HepG2 (cell line): ENCODE data around the gene IGFBP6. TPM values are rescaled to one million over a fixed set of nuclear protein-coding genes. Genes with fewer than 3 reads are reported as not detected.

Experiments used
- CREM ChIP-seq, 2 experiments: sonication (generic) in 1 of 2; formaldehyde crosslinking in 1 of 2; IDR thresholded peaks; 2 replicates each; pipeline versions ENCODE4 v1.4.0 to v1.6.1; 2016 to 2020; ENCODE audit warnings: antibody characterized with exemption in 1 of 2, mild to moderate bottlenecking in 1 of 2, missing genetic modification reagents in 1 of 2
- FOXK1 ChIP-seq: sonication (generic); formaldehyde crosslinking; IDR thresholded peaks from 2 replicates; pipeline ENCODE4 v1.4.0; 2020; ENCODE audit warnings: low read depth, missing genetic modification reagents, borderline replicate concordance
- IRF9 ChIP-seq: sonication (generic); formaldehyde crosslinking; IDR thresholded peaks from 2 replicates; pipeline ENCODE4 v1.8.0; 2022; ENCODE audit warnings: missing genetic modification reagents, mild to moderate bottlenecking, borderline replicate concordance
- MBD4 ChIP-seq: IDR thresholded peaks from 2 replicates; pipeline ENCODE4 v1.6.1; 2012; ENCODE audit warnings: low read length, inconsistent platforms, borderline replicate concordance
- MED1 ChIP-seq: sonication (generic); formaldehyde crosslinking; IDR thresholded peaks from 2 replicates; pipeline ENCODE4 v1.4.0; 2020; ENCODE audit warnings: missing genetic modification reagents
- MED8 ChIP-seq: sonication (generic); formaldehyde crosslinking; IDR thresholded peaks from 2 replicates; pipeline ENCODE4 v1.8.1; 2023; ENCODE audit warnings: mild to moderate bottlenecking, missing genetic modification reagents; ENCODE audit not compliant: insufficient replicate concordance
- NR2F6 ChIP-seq, 2 experiments: IDR thresholded peaks; 2 replicates each; pipeline ENCODE4 v1.6.1; 2016; ENCODE audit warnings: antibody characterized with exemption in 1 of 2, mild to moderate bottlenecking in 1 of 2
- PHF21A ChIP-seq: sonication (generic); formaldehyde crosslinking; IDR thresholded peaks from 2 replicates; pipeline ENCODE4 v1.5.0; 2020; ENCODE audit warnings: mild to moderate bottlenecking, missing genetic modification reagents
- RARG ChIP-seq: sonication (generic); formaldehyde crosslinking; IDR thresholded peaks from 2 replicates; pipeline ENCODE4 v1.4.0; 2020; ENCODE audit warnings: low read depth, mild to moderate bottlenecking, missing genetic modification reagents
- REL ChIP-seq: sonication (generic); formaldehyde crosslinking; conservative IDR thresholded peaks from 2 replicates; pipeline ENCODE4 v1.8.0; 2022; ENCODE audit warnings: mild to moderate bottlenecking, missing genetic modification reagents, moderate library complexity
- RFX5 ChIP-seq: IDR thresholded peaks from 2 replicates; pipeline ENCODE4 v1.6.1; 2011; ENCODE audit warnings: low read depth, low read length, improper control_type of control experiment
- TCF7 ChIP-seq: sonication (generic); IDR thresholded peaks from 2 replicates; pipeline ENCODE4 v1.6.1; 2016; ENCODE audit warnings: antibody characterized with exemption, low read depth
- TEAD3 ChIP-seq: optimal IDR thresholded peaks from 2 replicates; pipeline ENCODE3; 2016; ENCODE audit warnings: borderline replicate concordance
- U2AF1 ChIP-seq: fragments of 200-400 bp; formaldehyde crosslinking; optimal IDR thresholded peaks from 2 replicates; pipeline ENCODE3; 2017; ENCODE audit warnings: mild to moderate bottlenecking, low read depth, low read length
- ZFAT ChIP-seq: sonication (generic); formaldehyde crosslinking; conservative IDR thresholded peaks from 2 replicates; pipeline ENCODE4 v1.8.1; 2023; ENCODE audit warnings: missing genetic modification reagents, inconsistent platforms
- ZKSCAN1 ChIP-seq: fragments of 150-350 bp; IDR thresholded peaks from 2 replicates; pipeline ENCODE4 v1.6.1; 2014; ENCODE audit warnings: low read length
- ZNF331 ChIP-seq: sonication (generic); formaldehyde crosslinking; IDR thresholded peaks from 2 replicates; pipeline ENCODE4 v1.4.0; 2020; ENCODE audit warnings: missing genetic modification reagents
- ZNF501 ChIP-seq: sonication (generic); formaldehyde crosslinking; IDR thresholded peaks from 2 replicates; pipeline ENCODE4 v1.5.1; 2020; ENCODE audit warnings: mild to moderate bottlenecking, moderate library complexity, missing genetic modification reagents
- ZNF556 ChIP-seq: sonication (generic); formaldehyde crosslinking; IDR thresholded peaks from 2 replicates; pipeline ENCODE4 v1.4.0; 2020; ENCODE audit warnings: mild to moderate bottlenecking, missing genetic modification reagents, borderline replicate concordance
- ZNF605 ChIP-seq: sonication (generic); formaldehyde crosslinking; IDR thresholded peaks from 2 replicates; pipeline ENCODE4 v1.8.0; 2022; ENCODE audit warnings: mild to moderate bottlenecking, missing genetic modification reagents
- ZNF691 ChIP-seq: sonication (generic); formaldehyde crosslinking; IDR thresholded peaks from 2 replicates; pipeline ENCODE4 v1.4.0; 2020; ENCODE audit warnings: missing genetic modification reagents, low read depth, mild to moderate bottlenecking, borderline replicate concordance
- ZNF747 ChIP-seq: sonication (generic); formaldehyde crosslinking; IDR thresholded peaks from 2 replicates; pipeline ENCODE4 v1.8.1; 2023; ENCODE audit warnings: missing genetic modification reagents, mild to moderate bottlenecking, borderline replicate concordance
- ZNF772 ChIP-seq: sonication (generic); formaldehyde crosslinking; IDR thresholded peaks from 2 replicates; pipeline ENCODE4 v1.5.0; 2020; ENCODE audit warnings: mild to moderate bottlenecking, missing genetic modification reagents
- ZSCAN30 ChIP-seq: sonication (generic); formaldehyde crosslinking; IDR thresholded peaks from 2 replicates; pipeline ENCODE4 v1.5.0; 2020; ENCODE audit warnings: mild to moderate bottlenecking, missing genetic modification reagents
- polyA plus RNA-seq, 8 experiments: library from polyadenylated mRNA; depleted of rRNA in 3 of 8; stranded (reverse) in 7 of 8; unstranded in 1 of 8; fragments of >200 nt; fragmentation: Illumina TruSeq in 4 of 8; extraction: Trizol in 4 of 8; gene quantifications; 2 replicates each; pipeline versions ENCODE4 v1.2.1 to v1.2.3, GENCODE V29; 2011 to 2016; ENCODE audit warnings: low read depth in 4 of 8, missing spikeins in 1 of 8, mixed read lengths in 1 of 8; ENCODE audit not compliant: insufficient read depth in 1 of 8
- total RNA-seq, 5 experiments: library from RNA; depleted of rRNA; stranded (reverse); fragments of >200 nt; fragmentation: Illumina TruSeq; extraction: Trizol; gene quantifications; 2 replicates each; pipeline ENCODE4 v1.2.3, GENCODE V29; 2016; ENCODE audit warnings: low read depth in 1 of 5
- TF ChIP-seq, protein P1 (sequence below): sonication (generic); formaldehyde crosslinking; IDR thresholded peaks from 2 replicates; pipeline ENCODE4 v1.4.0; 2020; ENCODE audit warnings: low read depth, missing genetic modification reagents

Gene IGFBP6
- total and polyA plus RNA-seq, 2 of the 13 experiments (the other 11 are each of a cell fraction or from before 2014, with no cell fraction given) = 3.9 to 25.2 TPM

- TF ChIP-seq IRF9 (CRISPR knock-in tag) (0 out of 2 replicates have a peak, but pooled peaks have one; percentile 34), ZNF501 (CRISPR knock-in tag) (peak; percentile 81), ZNF772 (CRISPR knock-in tag) (no peak), ZNF747 (no peak), ZSCAN30 (CRISPR knock-in tag) (no peak), PHF21A (CRISPR knock-in tag) (peak; percentile 30; the same call in 1 of the 2 replicates), RARG (CRISPR knock-in tag) (no peak), TCF7 (no peak), ZFAT (CRISPR knock-in tag) (no peak), CREM (IDR thresholded peaks at IDR 0.05) (no peak), CREM (CRISPR knock-in tag; IDR thresholded peaks at IDR 0.05) (no peak), ZNF691 (peak; percentile 36; the same call in 1 of the 2 replicates), NR2F6 (IDR thresholded peaks at IDR 0.05) (peak; percentile 79), NR2F6 (CRISPR knock-in tag; IDR thresholded peaks at IDR 0.05) (peak; percentile 68), ZKSCAN1 (no peak), FOXK1 (CRISPR knock-in tag) (no peak), REL (CRISPR knock-in tag) (no peak), MED8 (CRISPR knock-in tag) (no peak), RFX5 (no peak), ZNF556 (CRISPR knock-in tag) (0 out of 2 replicates have a peak, but pooled peaks have one; percentile 58), ZNF331 (CRISPR knock-in tag) (no peak), U2AF1 (peak; percentile 41), TEAD3 (CRISPR knock-in tag) (no peak), MED1 (no peak), MBD4 (no peak), ZNF605 (CRISPR knock-in tag) (peak; percentile 71)
- TF ChIP-seq, protein P1, sequence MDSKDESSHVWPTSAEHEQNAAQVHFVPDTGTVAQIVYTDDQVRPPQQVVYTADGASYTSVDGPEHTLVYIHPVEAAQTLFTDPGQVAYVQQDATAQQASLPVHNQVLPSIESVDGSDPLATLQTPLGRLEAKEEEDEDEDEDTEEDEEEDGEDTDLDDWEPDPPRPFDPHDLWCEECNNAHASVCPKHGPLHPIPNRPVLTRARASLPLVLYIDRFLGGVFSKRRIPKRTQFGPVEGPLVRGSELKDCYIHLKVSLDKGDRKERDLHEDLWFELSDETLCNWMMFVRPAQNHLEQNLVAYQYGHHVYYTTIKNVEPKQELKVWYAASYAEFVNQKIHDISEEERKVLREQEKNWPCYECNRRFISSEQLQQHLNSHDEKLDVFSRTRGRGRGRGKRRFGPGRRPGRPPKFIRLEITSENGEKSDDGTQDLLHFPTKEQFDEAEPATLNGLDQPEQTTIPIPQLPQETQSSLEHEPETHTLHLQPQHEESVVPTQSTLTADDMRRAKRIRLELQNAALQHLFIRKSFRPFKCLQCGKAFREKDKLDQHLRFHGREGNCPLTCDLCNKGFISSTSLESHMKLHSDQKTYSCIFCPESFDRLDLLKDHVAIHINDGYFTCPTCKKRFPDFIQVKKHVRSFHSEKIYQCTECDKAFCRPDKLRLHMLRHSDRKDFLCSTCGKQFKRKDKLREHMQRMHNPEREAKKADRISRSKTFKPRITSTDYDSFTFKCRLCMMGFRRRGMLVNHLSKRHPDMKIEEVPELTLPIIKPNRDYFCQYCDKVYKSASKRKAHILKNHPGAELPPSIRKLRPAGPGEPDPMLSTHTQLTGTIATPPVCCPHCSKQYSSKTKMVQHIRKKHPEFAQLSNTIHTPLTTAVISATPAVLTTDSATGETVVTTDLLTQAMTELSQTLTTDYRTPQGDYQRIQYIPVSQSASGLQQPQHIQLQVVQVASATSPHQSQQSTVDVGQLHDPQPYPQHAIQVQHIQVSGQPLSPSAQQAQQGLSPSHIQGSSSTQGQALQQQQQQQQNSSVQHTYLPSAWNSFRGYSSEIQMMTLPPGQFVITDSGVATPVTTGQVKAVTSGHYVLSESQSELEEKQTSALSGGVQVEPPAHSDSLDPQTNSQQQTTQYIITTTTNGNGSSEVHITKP (CRISPR knock-in tag) = 0 out of 2 replicates have a peak, but pooled peaks have one; percentile 48
Observed at GRCh38 chr12:53102883-53103807, 5.7 kb downstream of the IGFBP6 start, which contains the start of gene SOAT2 (continued).
